WTC11 (cell line): Measurements from ENCODE around the gene ESAM. TPM values are rescaled to one million over a fixed set of nuclear protein-coding genes. Genes with fewer than 3 reads are reported as not detected.
A peak's percentile ranks its signal among the peaks of the same experiment; 100 is the strongest.

Source experiments
- ATAC-seq: fragments of 200-7000 bp; cut with Tn5 transposase; 2 replicates; pipeline ENCODE4 v1.10.0; 2021; ENCODE audit warnings: mild to moderate bottlenecking, moderate library complexity
- CTCF ChIA-PET: fragments of 300-600 bp; sonication (Branson Sonifier 250); formaldehyde crosslinking; loops from one replicate; lab custom pipeline; 2021; ENCODE audit warnings: antibody characterized with exemption; lab: Charles Lee
- POLR2A ChIA-PET: fragments of 350-600 bp; sonication (Branson Sonifier 250); formaldehyde crosslinking; loops from one replicate; lab custom pipeline; 2021; ENCODE audit warnings: antibody characterized with exemption; lab: Charles Lee
- DNase-seq: peaks from one replicate; pipeline ENCODE4 v3.0.0; 2021; ENCODE audit warnings: low spot score
- H3K27ac Mint-ChIP-seq: 2 replicates; pipeline ENCODE4 v1.8.0; 2021; ENCODE audit warnings: mixed read lengths
- H3K27me3 Mint-ChIP-seq: 2 replicates; pipeline ENCODE4 v1.8.0; 2021; ENCODE audit warnings: low read depth, mild to moderate bottlenecking, moderate library complexity, mixed read lengths
- H3K36me3 Mint-ChIP-seq: 2 replicates; pipeline ENCODE4 v1.8.0; 2021; ENCODE audit warnings: mixed read lengths
- H3K4me1 Mint-ChIP-seq: 2 replicates; pipeline ENCODE4 v1.8.0; 2022; ENCODE audit warnings: mixed read lengths
- H3K4me3 Mint-ChIP-seq: 2 replicates; pipeline ENCODE4 v1.8.0; 2021; ENCODE audit warnings: mild to moderate bottlenecking, moderate library complexity, mixed read lengths
- H3K9me3 Mint-ChIP-seq: 2 replicates; pipeline ENCODE4 v1.8.0; 2021; ENCODE audit warnings: mixed read lengths
- FOXJ3 ChIP-seq: sonication (generic); formaldehyde crosslinking; IDR thresholded peaks from 2 replicates; pipeline ENCODE4 v1.9.0; 2021; ENCODE audit warnings: missing genetic modification reagents, mild to moderate bottlenecking, borderline replicate concordance
- FOXK1 ChIP-seq: sonication (generic); formaldehyde crosslinking; IDR thresholded peaks from 2 replicates; pipeline ENCODE4 v1.8.0; 2022; ENCODE audit warnings: mild to moderate bottlenecking, moderate library complexity, missing genetic modification reagents
- GABPB1 ChIP-seq: sonication (generic); formaldehyde crosslinking; IDR thresholded peaks from 2 replicates; pipeline ENCODE4 v1.8.1; 2023; ENCODE audit warnings: mild to moderate bottlenecking, missing genetic modification reagents
- GRHL2 ChIP-seq: fragments of 250-450 bp; sonication (Bioruptor Pico); IDR thresholded peaks from 2 replicates; pipeline ENCODE4 v1.8.0; 2022; ENCODE audit warnings: mild to moderate bottlenecking, moderate library complexity; ENCODE audit not compliant: insufficient replicate concordance, severe bottlenecking
- JUN ChIP-seq: sonication (generic); formaldehyde crosslinking; IDR thresholded peaks from 2 replicates; pipeline ENCODE4 v1.8.0; 2023; ENCODE audit warnings: mild to moderate bottlenecking, missing genetic modification reagents
- MYBL2 ChIP-seq: sonication (generic); formaldehyde crosslinking; IDR thresholded peaks from 2 replicates; pipeline ENCODE4 v1.8.1; 2023; ENCODE audit warnings: mild to moderate bottlenecking, moderate library complexity, missing genetic modification reagents
- total RNA-seq: library from RNA; stranded (reverse); gene quantifications from 3 replicates; pipeline ENCODE4 v1.2.3, GENCODE V29; 2021
- TF ChIP-seq, protein P1 (sequence below): sonication (generic); formaldehyde crosslinking; IDR thresholded peaks from 2 replicates; pipeline ENCODE4 v1.8.1; 2023; ENCODE audit warnings: mild to moderate bottlenecking, missing genetic modification reagents
- TF ChIP-seq, protein P2 (sequence below): sonication (generic); formaldehyde crosslinking; conservative IDR thresholded peaks from 2 replicates; pipeline ENCODE4 v1.8.1; 2023; ENCODE audit warnings: mild to moderate bottlenecking, low read depth, missing genetic modification reagents, moderate library complexity
- TF ChIP-seq, protein P3 (sequence below): sonication (generic); formaldehyde crosslinking; IDR thresholded peaks from 2 replicates; pipeline ENCODE4 v1.8.1; 2022; ENCODE audit warnings: mild to moderate bottlenecking, moderate library complexity, missing genetic modification reagents
- TF ChIP-seq, protein P4 (sequence below): sonication (generic); formaldehyde crosslinking; IDR thresholded peaks from 2 replicates; pipeline ENCODE4 v1.8.0; 2022; ENCODE audit warnings: mild to moderate bottlenecking, missing genetic modification reagents
- TF ChIP-seq, protein P5 (sequence below): sonication (generic); formaldehyde crosslinking; IDR thresholded peaks from 2 replicates; pipeline ENCODE4 v1.8.1; 2022; ENCODE audit warnings: missing genetic modification reagents, borderline replicate concordance
- TF ChIP-seq, protein P6 (sequence below): sonication (generic); formaldehyde crosslinking; IDR thresholded peaks from 2 replicates; pipeline ENCODE4 v1.8.0; 2022; ENCODE audit warnings: missing genetic modification reagents

The ESAM gene
- total RNA-seq, 1 experiment from 2014 or later, result 0.48 TPM

DNA sequence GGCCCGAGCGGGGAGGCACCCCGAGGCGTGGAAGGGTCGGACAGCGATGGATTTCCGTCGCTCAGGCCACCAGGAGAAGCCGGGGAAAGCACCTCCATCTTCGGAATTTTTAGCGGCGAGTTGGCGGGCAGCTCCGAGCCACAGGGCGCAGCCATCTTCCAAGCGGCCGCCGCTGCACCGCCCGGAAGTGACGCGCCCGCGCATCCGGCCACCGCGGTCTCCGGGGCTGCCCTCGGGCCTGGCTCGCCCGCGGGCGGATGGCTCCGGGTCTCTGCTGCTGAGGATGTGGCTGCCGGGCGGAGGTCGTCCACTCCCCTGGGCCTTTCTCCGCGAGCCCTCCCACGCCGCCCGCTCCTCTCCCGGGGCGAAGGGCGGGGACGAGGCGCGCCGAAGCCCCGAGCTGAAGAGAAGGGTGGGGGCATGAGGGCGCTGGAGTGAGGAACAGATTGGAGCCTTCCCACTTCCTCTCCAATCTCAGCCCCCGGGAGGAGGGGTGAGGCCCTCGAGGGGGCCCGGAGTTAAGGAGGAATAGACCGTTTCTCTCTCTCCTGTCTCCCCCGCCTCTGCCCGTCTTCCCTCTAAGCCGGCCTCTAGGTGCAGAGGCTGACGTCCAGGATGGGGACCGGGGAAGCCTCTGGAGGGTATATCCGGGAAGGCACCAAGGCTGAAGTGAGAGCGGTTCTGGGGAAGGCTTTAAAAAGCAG, 38.3 kb upstream of the ESAM start, which contains the start of gene MSANTD2 (continued):
- TF ChIP-seq GRHL2 (CRISPR knock-in tag) (no peak), FOXK1 (CRISPR knock-in tag) (peak; percentile 28; the same call in 1 of the 2 replicates), GABPB1 (CRISPR knock-in tag) (peak; percentile 73; the same call in 1 of the 2 replicates)
- TF ChIP-seq, protein P1, sequence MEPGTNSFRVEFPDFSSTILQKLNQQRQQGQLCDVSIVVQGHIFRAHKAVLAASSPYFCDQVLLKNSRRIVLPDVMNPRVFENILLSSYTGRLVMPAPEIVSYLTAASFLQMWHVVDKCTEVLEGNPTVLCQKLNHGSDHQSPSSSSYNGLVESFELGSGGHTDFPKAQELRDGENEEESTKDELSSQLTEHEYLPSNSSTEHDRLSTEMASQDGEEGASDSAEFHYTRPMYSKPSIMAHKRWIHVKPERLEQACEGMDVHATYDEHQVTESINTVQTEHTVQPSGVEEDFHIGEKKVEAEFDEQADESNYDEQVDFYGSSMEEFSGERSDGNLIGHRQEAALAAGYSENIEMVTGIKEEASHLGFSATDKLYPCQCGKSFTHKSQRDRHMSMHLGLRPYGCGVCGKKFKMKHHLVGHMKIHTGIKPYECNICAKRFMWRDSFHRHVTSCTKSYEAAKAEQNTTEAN, result no peak
- TF ChIP-seq, protein P2, sequence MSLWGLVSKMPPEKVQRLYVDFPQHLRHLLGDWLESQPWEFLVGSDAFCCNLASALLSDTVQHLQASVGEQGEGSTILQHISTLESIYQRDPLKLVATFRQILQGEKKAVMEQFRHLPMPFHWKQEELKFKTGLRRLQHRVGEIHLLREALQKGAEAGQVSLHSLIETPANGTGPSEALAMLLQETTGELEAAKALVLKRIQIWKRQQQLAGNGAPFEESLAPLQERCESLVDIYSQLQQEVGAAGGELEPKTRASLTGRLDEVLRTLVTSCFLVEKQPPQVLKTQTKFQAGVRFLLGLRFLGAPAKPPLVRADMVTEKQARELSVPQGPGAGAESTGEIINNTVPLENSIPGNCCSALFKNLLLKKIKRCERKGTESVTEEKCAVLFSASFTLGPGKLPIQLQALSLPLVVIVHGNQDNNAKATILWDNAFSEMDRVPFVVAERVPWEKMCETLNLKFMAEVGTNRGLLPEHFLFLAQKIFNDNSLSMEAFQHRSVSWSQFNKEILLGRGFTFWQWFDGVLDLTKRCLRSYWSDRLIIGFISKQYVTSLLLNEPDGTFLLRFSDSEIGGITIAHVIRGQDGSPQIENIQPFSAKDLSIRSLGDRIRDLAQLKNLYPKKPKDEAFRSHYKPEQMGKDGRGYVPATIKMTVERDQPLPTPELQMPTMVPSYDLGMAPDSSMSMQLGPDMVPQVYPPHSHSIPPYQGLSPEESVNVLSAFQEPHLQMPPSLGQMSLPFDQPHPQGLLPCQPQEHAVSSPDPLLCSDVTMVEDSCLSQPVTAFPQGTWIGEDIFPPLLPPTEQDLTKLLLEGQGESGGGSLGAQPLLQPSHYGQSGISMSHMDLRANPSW (CRISPR knock-in tag), result 0 out of 2 replicates have a peak, but pooled peaks have one; percentile 30
- TF ChIP-seq, protein P3, sequence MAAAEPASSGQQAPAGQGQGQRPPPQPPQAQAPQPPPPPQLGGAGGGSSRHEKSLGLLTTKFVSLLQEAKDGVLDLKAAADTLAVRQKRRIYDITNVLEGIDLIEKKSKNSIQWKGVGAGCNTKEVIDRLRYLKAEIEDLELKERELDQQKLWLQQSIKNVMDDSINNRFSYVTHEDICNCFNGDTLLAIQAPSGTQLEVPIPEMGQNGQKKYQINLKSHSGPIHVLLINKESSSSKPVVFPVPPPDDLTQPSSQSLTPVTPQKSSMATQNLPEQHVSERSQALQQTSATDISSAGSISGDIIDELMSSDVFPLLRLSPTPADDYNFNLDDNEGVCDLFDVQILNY (CRISPR knock-in tag), result peak; percentile 80; the same call in 1 of the 2 replicates
- TF ChIP-seq, protein P4, sequence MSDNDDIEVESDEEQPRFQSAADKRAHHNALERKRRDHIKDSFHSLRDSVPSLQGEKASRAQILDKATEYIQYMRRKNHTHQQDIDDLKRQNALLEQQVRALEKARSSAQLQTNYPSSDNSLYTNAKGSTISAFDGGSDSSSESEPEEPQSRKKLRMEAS (CRISPR knock-in tag), result peak; percentile 48; the same call in 1 of the 2 replicates

DNA sequence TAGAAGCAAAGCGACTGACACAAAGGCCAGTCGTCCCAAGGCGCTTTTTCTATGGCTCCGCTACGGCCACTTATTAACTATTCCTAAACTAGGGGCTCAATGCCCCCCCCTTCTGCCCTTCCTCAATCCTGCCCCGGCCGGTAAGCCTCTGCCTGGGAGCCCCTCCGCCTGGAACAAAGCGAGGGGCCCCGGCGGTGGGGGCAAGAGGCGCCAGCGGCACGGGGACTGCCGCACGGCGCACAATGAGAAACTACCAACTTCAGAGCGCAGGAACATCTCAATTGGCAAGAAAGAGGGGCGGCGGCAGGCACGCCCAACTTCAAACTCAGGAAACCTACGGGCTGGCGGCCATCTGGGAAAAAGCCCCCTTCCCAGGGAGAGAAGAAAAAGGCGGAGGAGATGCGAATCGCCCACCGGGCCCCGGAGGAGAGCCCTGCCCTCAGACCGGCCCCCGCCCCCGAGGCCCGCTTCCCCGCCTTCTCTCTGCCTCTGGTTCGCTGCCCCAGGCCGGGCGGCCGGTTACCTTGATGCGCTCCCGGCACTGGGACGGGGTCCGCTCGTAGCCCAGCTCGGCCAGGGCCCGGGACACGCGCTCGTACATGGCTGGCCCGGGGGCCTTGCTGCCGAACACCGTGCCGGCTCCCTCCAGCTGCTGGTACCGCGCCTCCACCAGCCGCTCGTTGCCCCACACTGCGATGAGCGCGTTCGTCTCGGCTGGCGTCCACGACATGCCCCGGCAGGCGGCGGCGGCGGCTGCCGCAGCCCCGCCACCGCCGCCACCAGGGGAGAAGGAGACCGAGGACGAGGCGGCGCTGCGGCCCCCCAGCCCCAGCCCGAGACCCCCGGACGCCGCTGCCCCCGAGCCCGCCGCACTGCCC, 37.5 kb upstream of the ESAM start:
- Mint-ChIP-seq H3K27ac (peak overlapping the region; percentile 54), H3K9me3 (no peaks in the 10 kb centered on the region), H3K27me3 (no peaks in the 10 kb centered on the region; the same call in 1 of the 2 replicates), H3K4me1 (peaks cover 38% of the 10 kb centered on the region), H3K36me3 (no peaks in the 10 kb centered on the region), H3K4me3 (peak overlapping the region; percentile 88)
- DNase-seq (peak; percentile 49), ATAC-seq (peak; percentile 37)
- TF ChIP-seq, protein P5, sequence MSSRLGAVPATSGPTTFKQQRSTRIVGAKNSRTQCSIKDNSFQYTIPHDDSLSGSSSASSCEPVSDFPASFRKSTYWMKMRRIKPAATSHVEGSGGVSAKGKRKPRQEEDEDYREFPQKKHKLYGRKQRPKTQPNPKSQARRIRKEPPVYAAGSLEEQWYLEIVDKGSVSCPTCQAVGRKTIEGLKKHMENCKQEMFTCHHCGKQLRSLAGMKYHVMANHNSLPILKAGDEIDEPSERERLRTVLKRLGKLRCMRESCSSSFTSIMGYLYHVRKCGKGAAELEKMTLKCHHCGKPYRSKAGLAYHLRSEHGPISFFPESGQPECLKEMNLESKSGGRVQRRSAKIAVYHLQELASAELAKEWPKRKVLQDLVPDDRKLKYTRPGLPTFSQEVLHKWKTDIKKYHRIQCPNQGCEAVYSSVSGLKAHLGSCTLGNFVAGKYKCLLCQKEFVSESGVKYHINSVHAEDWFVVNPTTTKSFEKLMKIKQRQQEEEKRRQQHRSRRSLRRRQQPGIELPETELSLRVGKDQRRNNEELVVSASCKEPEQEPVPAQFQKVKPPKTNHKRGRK (CRISPR knock-in tag), result 0 out of 2 replicates have a peak, but pooled peaks have one; percentile 29
- TF ChIP-seq MYBL2, result no peak
- TF ChIP-seq, protein P6, sequence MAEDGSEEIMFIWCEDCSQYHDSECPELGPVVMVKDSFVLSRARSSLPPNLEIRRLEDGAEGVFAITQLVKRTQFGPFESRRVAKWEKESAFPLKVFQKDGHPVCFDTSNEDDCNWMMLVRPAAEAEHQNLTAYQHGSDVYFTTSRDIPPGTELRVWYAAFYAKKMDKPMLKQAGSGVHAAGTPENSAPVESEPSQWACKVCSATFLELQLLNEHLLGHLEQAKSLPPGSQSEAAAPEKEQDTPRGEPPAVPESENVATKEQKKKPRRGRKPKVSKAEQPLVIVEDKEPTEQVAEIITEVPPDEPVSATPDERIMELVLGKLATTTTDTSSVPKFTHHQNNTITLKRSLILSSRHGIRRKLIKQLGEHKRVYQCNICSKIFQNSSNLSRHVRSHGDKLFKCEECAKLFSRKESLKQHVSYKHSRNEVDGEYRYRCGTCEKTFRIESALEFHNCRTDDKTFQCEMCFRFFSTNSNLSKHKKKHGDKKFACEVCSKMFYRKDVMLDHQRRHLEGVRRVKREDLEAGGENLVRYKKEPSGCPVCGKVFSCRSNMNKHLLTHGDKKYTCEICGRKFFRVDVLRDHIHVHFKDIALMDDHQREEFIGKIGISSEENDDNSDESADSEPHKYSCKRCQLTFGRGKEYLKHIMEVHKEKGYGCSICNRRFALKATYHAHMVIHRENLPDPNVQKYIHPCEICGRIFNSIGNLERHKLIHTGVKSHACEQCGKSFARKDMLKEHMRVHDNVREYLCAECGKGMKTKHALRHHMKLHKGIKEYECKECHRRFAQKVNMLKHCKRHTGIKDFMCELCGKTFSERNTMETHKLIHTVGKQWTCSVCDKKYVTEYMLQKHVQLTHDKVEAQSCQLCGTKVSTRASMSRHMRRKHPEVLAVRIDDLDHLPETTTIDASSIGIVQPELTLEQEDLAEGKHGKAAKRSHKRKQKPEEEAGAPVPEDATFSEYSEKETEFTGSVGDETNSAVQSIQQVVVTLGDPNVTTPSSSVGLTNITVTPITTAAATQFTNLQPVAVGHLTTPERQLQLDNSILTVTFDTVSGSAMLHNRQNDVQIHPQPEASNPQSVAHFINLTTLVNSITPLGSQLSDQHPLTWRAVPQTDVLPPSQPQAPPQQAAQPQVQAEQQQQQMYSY (CRISPR knock-in tag), result peak; percentile 58; the same call in 1 of the 2 replicates
- TF ChIP-seq JUN (CRISPR knock-in tag), result peak; percentile 7; the same call in 1 of the 2 replicates
- no peak for TF ChIP-seq FOXJ3 (CRISPR knock-in tag)
- POLR2A ChIA-PET, result interaction anchor here (1.3 to 1.6 kb wide), 2 partner anchors 41 to 53 kb away, joined by 6 read pairs; no protein-coding TSS in a partner anchor
- CTCF ChIA-PET, result interaction anchor here (0.7 to 5.9 kb wide), 14 partner anchors 14 to 130 kb away, joined by 3 to 32 read pairs (median 6); partner anchors contain the start of genes ESAM and ROBO3
